HG03521 (cell line): ENCODE data around the gene GFOD2.
A peak's percentile ranks its signal among the peaks of the same experiment; 100 is the strongest.

Source experiments
- ATAC-seq: cut with Tn5 transposase; IDR thresholded peaks from one replicate; pipeline ENCODE4 v1.9.1; 2021; ENCODE audit warnings: mild to moderate bottlenecking, moderate library complexity; ENCODE audit not compliant: unreplicated experiment

Gene GFOD2

DNA sequence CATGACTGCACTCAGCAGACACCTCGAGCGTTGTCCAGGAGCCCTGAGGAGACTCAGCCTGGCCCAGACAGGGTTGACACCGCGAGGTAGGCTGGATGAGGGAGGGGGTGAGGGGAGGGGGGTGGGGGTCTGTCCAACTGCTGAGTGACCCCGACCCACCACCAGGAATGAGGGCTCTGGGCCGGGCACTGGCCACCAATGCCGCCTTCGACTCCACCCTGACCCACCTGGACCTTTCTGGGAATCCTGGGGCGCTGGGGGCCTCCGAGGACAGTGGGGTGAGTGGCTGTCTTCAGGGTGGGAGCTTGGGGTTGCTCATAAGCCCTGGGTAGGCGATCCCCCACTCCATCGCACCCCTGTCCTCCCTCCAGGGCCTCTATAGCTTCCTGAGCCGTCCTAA, 71.4 kb downstream of the GFOD2 start:
- ATAC-seq, result no peak

DNA sequence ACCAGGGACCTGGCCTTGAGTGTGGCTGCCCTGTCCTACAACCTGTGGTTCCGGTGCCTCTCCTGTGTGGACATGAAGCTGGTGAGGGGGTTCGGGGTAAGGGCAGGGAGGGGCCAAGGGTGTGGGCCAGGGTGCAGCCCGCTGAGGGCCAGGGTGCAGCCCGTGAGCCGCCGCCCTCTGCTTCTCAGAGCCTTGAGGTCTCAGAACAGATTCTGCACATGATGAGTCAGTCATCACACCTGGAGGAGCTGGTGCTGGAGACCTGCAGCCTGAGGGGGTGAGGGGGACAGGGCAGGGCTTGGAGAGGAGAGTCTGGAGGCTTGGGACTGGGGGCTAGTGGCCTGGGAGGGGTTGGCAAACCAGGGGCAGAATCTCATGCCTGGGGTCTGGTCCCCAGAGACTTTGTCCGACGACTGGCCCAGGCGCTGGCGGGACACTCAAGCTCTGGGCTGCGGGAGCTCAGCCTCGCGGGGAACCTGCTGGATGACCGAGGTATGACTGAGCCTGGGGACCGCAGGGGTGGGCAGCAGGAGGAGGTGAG, 71.9 kb downstream of the GFOD2 start:
- ATAC-seq, result no peak

DNA sequence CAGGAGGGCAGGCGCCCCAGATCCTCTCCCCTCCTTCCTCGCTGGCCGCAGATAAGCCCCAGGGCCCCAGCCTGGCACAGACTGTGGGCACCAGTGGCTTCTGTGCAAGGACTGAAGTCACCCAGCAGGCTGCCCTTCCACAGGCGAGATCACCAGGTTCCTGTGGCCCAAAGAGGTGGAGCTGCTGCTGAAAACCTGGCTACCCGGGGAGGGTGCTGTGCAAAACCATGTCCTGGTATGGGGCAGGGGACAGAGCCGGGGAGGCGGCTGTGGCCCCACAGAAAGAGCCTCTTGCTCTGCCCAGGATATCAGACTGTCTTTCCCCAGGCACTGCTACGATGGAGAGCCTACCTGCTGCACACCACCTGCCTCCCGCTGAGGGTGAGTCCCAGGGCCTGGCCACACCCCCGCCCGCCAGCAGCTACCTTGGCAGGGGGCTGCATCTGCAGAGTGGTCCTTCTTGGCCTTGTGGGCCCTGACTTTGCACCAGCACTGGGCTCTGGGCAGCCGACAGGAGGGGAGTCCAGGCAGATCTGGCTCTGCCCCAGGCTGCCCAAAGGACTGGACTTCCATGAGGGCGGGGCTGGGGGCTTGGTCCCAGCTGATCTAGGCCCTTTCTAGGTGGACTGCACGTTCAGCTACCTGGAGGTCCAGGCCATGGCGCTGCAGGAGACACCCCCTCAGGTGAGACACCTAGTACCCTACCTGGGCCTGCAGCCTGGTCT, 73.6 kb downstream of the GFOD2 start:
- peak; percentile 8 for ATAC-seq

DNA sequence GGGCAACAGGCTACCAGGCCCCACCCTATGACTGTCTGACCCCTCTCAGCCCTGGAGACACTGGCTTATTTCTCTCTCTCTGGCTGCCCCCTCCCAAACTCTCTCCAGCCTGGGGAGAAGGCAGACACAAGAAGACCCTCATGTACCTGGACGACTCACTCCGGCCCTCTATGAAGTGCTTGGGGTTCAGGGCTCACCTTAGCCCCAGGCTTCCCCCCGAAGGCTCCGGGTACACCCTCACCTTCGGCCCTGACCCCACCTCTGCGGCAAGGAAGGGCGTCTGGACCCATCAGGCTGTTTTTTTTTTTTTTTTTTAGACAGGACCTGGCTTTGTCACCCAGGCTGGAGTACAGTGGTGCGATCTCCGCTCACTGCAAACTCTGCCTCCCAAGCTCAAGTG, 75.1 kb downstream of the GFOD2 start:
- no peak for ATAC-seq

DNA sequence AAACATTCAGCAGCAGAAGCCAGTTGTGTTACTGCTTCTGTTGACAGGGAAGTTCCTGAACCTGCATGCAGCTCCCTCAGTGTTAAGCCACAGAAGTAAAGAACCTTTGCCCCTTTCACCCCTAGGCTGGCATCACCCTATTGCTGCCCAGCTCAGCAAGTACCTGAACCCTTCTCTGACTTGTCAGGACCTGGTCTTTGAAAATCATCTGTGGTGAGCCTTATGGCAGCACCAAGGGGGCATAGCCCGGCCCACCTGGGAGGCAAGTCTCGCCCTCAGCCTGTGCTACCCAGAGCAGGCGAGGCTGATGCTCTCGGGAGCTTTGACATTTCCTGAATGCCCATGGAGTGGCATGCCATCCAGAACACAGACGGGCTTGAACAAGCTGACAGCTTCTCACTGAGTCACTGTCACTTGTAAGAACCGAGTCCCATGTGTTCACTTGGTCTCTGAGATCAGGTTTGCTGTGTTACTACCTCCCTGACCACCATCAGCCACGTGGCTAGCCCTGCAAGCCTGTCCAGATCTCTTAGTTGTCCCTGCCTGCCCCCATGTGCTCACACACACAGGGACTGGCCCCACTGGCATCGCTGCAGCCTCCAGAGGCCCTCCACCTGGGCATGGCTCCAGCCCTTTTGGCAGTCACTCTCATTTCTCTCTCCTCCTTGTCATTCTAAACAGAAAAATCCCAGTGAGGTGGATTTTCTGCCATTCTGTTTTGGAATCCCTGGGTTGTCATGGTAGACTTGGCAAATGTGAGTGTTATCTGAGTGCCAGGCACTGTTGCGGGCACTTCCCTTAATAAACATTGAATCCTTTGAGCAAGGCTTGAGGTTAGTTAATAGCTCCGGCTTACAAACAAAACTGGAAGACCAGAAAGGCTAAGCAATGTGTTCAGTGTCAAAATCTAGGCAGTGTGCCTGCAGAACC, 77.1 kb downstream of the GFOD2 start:
- no peak for ATAC-seq

DNA sequence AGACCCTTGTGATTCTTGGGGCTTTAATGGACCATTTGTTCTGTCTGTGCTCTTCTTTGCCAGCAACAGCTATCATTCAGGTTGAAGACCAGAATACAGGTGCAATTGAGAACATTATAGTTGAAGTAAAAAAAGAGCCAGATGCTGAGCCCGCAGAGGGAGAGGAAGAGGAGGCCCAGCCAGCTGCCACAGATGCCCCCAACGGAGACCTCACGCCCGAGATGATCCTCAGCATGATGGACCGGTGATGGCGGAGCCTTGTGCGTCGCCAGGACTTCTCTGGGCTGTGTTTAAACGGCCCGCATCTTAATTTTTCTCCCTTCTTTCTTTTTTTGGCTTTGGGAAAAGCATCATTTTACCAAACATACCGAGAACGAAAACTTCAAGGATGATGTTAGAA, 81.5 kb downstream of the GFOD2 start:
- ATAC-seq, result no peak

DNA sequence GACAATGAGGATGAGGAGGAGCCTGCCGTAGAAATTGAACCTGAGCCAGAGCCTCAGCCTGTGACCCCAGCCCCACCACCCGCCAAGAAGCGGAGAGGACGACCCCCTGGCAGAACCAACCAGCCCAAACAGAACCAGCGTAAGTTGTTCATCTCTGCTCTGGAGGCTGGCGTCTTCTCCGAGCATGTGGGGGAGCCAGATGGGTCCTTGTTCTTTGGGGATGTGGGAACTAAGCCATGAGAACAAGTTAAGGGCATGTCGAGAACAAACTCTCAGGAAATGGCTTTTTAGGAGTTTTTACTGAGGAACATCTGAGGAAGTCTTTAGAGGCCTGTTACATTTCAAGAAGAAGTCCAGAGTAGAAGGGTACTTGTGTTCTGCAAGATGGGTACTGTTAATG, 82.4 kb downstream of the GFOD2 start:
- ATAC-seq, result no peak

DNA sequence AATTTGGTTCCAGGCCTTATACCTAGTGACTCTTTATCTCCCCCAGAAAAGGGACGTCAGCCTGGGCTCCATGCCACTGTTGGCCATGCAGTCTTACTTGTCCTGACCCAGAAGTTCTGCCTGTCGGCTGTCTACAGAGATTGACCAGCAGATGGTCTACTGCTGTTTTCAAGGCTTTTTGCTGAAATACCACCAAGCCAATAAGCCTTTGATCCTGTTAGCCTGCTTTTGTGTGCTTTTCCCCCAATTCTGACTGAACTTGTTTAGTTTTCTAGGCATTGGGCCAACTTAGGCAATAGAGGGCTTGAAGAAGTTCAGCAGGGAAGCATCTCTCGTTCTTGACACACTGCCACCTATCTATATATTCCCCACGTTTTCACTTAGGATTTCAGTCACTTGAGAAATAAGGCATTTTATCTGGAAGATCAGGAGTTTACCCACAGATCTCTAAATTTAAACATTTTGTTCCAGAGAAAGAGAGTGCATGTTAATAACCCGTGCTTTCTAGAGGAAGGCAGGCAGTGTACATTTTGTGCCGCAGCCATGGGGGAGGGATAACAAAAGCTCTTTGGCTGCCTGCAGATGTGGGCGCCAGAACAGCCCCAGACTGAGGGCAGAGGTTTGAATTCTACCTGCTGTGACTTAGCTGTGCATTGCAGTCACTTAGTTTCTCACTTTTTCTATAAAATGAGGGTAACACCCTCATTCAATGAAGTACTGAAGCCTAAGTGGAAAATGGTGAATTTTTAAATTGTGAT, 86.5 kb downstream of the GFOD2 start:
- no peak for ATAC-seq

DNA sequence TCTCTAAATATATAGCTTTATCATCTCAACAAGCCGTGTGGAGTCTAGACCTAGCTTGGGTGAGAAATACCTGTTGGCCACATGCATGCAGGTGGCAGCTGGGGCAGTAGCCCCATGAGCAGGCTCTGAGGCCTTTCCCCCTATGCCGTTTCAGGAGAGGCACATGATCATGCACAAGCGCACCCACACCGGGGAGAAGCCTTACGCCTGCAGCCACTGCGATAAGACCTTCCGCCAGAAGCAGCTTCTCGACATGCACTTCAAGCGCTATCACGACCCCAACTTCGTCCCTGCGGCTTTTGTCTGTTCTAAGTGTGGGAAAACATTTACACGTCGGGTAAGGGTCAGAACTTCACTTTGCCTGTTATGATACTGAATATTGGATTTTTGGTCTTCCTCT, 90.9 kb downstream of the GFOD2 start:
- no peak for ATAC-seq
